H9 (cell line): Measurements from ENCODE around the gene ELANE. TPM values are rescaled to one million over a fixed set of nuclear protein-coding genes. Genes with fewer than 3 reads are reported as not detected.

Experiments
- DNase-seq: peaks from one replicate; pipeline ENCODE4 v3.0.0-alpha.2; 2017
- H2AFZ ChIP-seq: one replicate; pipeline ENCODE4 v1.6.1; 2013; ENCODE audit warnings: mild to moderate bottlenecking, low read length, control low read depth, moderate library complexity
- H2AK5ac ChIP-seq: 2 replicates; pipeline ENCODE4 v1.6.1; 2013; ENCODE audit warnings: low read length, control low read depth, mixed read lengths; ENCODE audit not compliant: insufficient read length
- H2BK120ac ChIP-seq: one replicate; pipeline ENCODE4 v1.6.1; 2013; ENCODE audit warnings: low read depth, mild to moderate bottlenecking, low read length, control low read depth, inconsistent platforms; ENCODE audit not compliant: poor library complexity, severe bottlenecking
- H2BK12ac ChIP-seq: 2 replicates; pipeline ENCODE4 v1.6.1; 2013; ENCODE audit warnings: low read length, control low read depth, mixed read lengths, low read depth; ENCODE audit not compliant: insufficient read length
- H2BK15ac ChIP-seq: 2 replicates; pipeline ENCODE4 v1.6.1; 2013; ENCODE audit warnings: low read depth, low read length, control low read depth
- H2BK20ac ChIP-seq: one replicate; pipeline ENCODE4 v1.6.1; 2013; ENCODE audit warnings: low read depth, mild to moderate bottlenecking, low read length, control low read depth, inconsistent platforms; ENCODE audit not compliant: poor library complexity, severe bottlenecking
- H2BK5ac ChIP-seq: 2 replicates; pipeline ENCODE4 v1.6.1; 2013; ENCODE audit warnings: low read length, control low read depth, mixed read lengths; ENCODE audit not compliant: insufficient read length
- H3K14ac ChIP-seq: 2 replicates; pipeline ENCODE4 v1.6.1; 2013; ENCODE audit warnings: low read length, control low read depth; ENCODE audit not compliant: insufficient read depth
- H3K18ac ChIP-seq: 2 replicates; pipeline ENCODE4 v1.6.1; 2013; ENCODE audit warnings: low read depth, mild to moderate bottlenecking, mixed read lengths, low read length, control low read depth; ENCODE audit not compliant: insufficient read length
- H3K23ac ChIP-seq: 2 replicates; pipeline ENCODE4 v1.6.1; 2013; ENCODE audit warnings: low read length, control low read depth, mixed read lengths, low read depth; ENCODE audit not compliant: insufficient read length
- H3K23me2 ChIP-seq: 2 replicates; pipeline ENCODE4 v1.6.1; 2013; ENCODE audit warnings: low read depth, mild to moderate bottlenecking, mixed read lengths, low read length, control low read depth; ENCODE audit not compliant: insufficient read length, poor library complexity, severe bottlenecking
- H3K27ac ChIP-seq: 2 replicates; pipeline ENCODE4 v1.5.1; 2013; ENCODE audit warnings: low read length, control low read depth, mixed read lengths, low read depth; ENCODE audit not compliant: insufficient read length
- H3K27me3 ChIP-seq: 2 replicates; pipeline ENCODE4 v1.6.1; 2013; ENCODE audit warnings: low read length, control low read depth, inconsistent platforms; ENCODE audit not compliant: insufficient read depth
- H3K4ac ChIP-seq: 2 replicates; pipeline ENCODE4 v1.6.1; 2013; ENCODE audit warnings: low read depth, mild to moderate bottlenecking, control low read depth, inconsistent platforms, low read length, moderate library complexity
- H3K4me1 ChIP-seq: 2 replicates; pipeline ENCODE4 v1.6.1; 2013; ENCODE audit warnings: low read length, control low read depth, inconsistent platforms; ENCODE audit not compliant: insufficient read depth
- H3K4me2 ChIP-seq: 2 replicates; pipeline ENCODE4 v1.6.1; 2013; ENCODE audit warnings: low read length, control low read depth, mixed read lengths; ENCODE audit not compliant: insufficient read length, insufficient read depth
- H3K56ac ChIP-seq: 2 replicates; pipeline ENCODE4 v1.6.1; 2013; ENCODE audit warnings: low read depth, mild to moderate bottlenecking, mixed read lengths, low read length, control low read depth; ENCODE audit not compliant: insufficient read length
- H3K79me1 ChIP-seq: 2 replicates; pipeline ENCODE4 v1.6.1; 2013; ENCODE audit warnings: low read depth, mild to moderate bottlenecking, moderate library complexity, low read length, control low read depth, inconsistent platforms; ENCODE audit not compliant: insufficient read depth, poor library complexity, severe bottlenecking
- H3K79me2 ChIP-seq: 2 replicates; pipeline ENCODE4 v1.6.1; 2013; ENCODE audit warnings: low read length, control low read depth, inconsistent platforms; ENCODE audit not compliant: insufficient read depth
- H3K9ac ChIP-seq: 2 replicates; pipeline ENCODE4 v1.6.1; 2013; ENCODE audit warnings: low read length, control low read depth, mixed read lengths; ENCODE audit not compliant: insufficient read length; ENCODE audit errors: extremely low read depth
- H3K9me3 ChIP-seq: one replicate; pipeline ENCODE4 v1.6.1; 2013; ENCODE audit warnings: low read depth, low read length, inconsistent platforms; ENCODE audit not compliant: control insufficient read depth
- H3T11ph ChIP-seq: one replicate; pipeline ENCODE4 v1.6.1; 2013; ENCODE audit warnings: mild to moderate bottlenecking, low read length, control low read depth, inconsistent platforms
- H4K20me1 ChIP-seq: one replicate; pipeline ENCODE4 v1.6.1; 2013; ENCODE audit not compliant: control insufficient read depth, insufficient read length, insufficient read depth
- H4K5ac ChIP-seq: 2 replicates; pipeline ENCODE4 v1.6.1; 2013; ENCODE audit warnings: low read depth, mild to moderate bottlenecking, mixed read lengths, low read length, control low read depth; ENCODE audit not compliant: insufficient read length
- H4K8ac ChIP-seq: replicated peaks from 2 replicates; pipeline ENCODE4 v1.6.1; 2013; ENCODE audit warnings: low read length, control low read depth, mixed read lengths, low read depth; ENCODE audit not compliant: insufficient read length
- H4K91ac ChIP-seq: 2 replicates; pipeline ENCODE4 v1.6.1; 2013; ENCODE audit warnings: low read depth, mild to moderate bottlenecking, moderate library complexity, mixed read lengths, low read length, control low read depth; ENCODE audit not compliant: insufficient read length
- H3K27ac Mint-ChIP-seq, 3 experiments: 2 replicates in 2 of 3; 3 replicates in 1 of 3; pipeline ENCODE4 v1.8.0; 2020 to 2021; ENCODE audit warnings: mixed read lengths in 3 of 3, mild to moderate bottlenecking in 1 of 3, moderate library complexity in 1 of 3
- H3K27me3 Mint-ChIP-seq: 2 replicates; pipeline ENCODE4 v1.8.0; 2021; ENCODE audit warnings: low read depth, mild to moderate bottlenecking, moderate library complexity, mixed read lengths
- H3K36me3 Mint-ChIP-seq, 3 experiments: 2 replicates in 2 of 3; 3 replicates in 1 of 3; pipeline ENCODE4 v1.8.0; 2020 to 2021; ENCODE audit warnings: low read depth in 3 of 3, mixed read lengths in 3 of 3; ENCODE audit not compliant: insufficient read depth in 1 of 3
- H3K4me1 Mint-ChIP-seq, 2 experiments: 2 replicates each; pipeline ENCODE4 v1.8.0; 2020; ENCODE audit warnings: mixed read lengths in 2 of 2
- H3K4me3 Mint-ChIP-seq, 2 experiments: 2 replicates in 1 of 2; 3 replicates in 1 of 2; pipeline ENCODE4 v1.8.0; 2020 to 2021; ENCODE audit warnings: mild to moderate bottlenecking in 2 of 2, mixed read lengths in 2 of 2, moderate library complexity in 1 of 2
- H3K9me3 Mint-ChIP-seq, 2 experiments: 2 replicates in 1 of 2; 3 replicates in 1 of 2; pipeline ENCODE4 v1.8.0; 2020; ENCODE audit warnings: mild to moderate bottlenecking in 2 of 2, mixed read lengths in 2 of 2, moderate library complexity in 1 of 2
- WGBS: extraction: QIAGEN DNeasy Blood & Tissue Kit; methylation state at CpG from one replicate; pipeline ENCODE4 v1.1.7; 2013; ENCODE audit warnings: missing lambda C conversion rate, low lambda C conversion rate, mixed read lengths; ENCODE audit not compliant: insufficient read length; ENCODE audit errors: extremely low coverage; 5-methylcytosine and 5-hydroxymethylcytosine counted together
- total RNA-seq: library from RNA; stranded (reverse); gene quantifications from 2 replicates; pipeline ENCODE4 v1.2.1, GENCODE V29; 2021
- TF ChIP-seq, protein P1 (sequence below): fragments of 200-600 bp; sonication (generic); conservative IDR thresholded peaks from 3 replicates; pipeline ENCODE4 v1.8.0; 2021; ENCODE audit warnings: antibody characterized with exemption, mild to moderate bottlenecking

Gene ELANE
- total RNA-seq, 1 experiment from 2014 or later = not detected

DNA sequence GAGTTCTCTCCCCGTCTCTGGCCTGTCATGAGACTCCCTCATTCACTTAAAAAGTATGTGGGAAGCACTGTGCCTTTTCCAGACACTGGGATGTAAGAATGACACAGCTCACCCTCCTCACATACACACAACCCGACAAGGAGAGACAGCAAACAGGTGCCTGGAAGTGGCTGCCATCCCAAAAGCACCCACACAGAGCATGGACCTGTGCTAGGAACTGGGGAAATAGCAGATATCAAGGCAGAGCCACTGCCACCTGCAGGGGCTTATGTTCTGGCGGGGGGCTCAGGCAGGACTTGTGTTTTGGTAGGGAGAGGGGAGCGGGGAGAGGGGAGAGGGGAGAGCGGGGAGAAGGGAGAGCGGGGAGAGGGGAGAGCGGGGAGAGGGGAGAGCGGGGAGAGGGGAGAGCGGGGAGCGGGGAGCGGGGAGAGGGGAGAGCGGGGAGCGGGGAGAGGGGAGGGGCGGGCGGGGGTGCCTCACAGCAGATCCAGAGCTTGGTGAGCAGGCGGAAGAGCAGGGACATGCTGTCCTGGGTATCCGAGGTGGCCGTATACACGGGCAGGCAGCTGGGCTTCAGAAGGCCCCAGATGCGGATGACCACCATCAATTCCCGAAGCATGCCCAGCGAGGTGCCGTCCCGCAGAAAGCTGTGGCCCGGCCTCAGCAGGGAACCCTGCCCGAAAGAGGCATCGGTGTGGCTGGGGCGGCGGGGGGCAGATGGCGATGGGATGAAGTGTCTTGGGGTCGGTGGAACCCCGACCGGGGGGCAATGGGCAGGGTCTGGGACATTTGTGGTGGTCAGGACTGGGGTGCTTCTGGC is 19.6 kb downstream of the ELANE start:
- Mint-ChIP-seq H3K9me3 (peaks cover 6 to 7% of the 10 kb centered on the region in 2 experiments), H3K36me3 (peaks cover 27 to 58% (median 40%) of the 10 kb centered on the region in 3 experiments), H3K27ac (peak overlapping the region; percentile 25 to 81 (median 32); a peak in 3 of 7 replicates), H3K4me1 (peaks cover 6 to 20% of the 10 kb centered on the region in 2 experiments), H3K4me3 (peak overlapping the region in 1 of 2 experiments; percentile 61; a peak in 2 of 5 replicates), H3K27me3 (no peaks in the 10 kb centered on the region; the same call in 1 of the 2 replicates)
- Histone ChIP-seq H3K27me3 (no peaks in the 10 kb centered on the region), H3K14ac (no peak overlapping the region), H3T11ph (no peak overlapping the region), H3K4ac (no peak overlapping the region), H2BK20ac (no peak overlapping the region), H3K18ac (no peak overlapping the region), H4K5ac (no peak overlapping the region), H3K9me3 (no peaks in the 10 kb centered on the region), H3K56ac (no peak overlapping the region), H3K23ac (no peak overlapping the region), H3K9ac (no peak overlapping the region), H2BK5ac (no peak overlapping the region), H2AK5ac (no peak overlapping the region), H2BK120ac (no peak overlapping the region), H3K79me2 (no peaks in the 10 kb centered on the region), H2BK15ac (no peak overlapping the region), H4K8ac (no peak overlapping the region), H2BK12ac (no peak overlapping the region), H3K79me1 (no peaks in the 10 kb centered on the region), H2AFZ (no peak overlapping the region), H3K27ac (no peak overlapping the region), H3K4me2 (peak overlapping the region; percentile 6), H3K4me1 (no peaks in the 10 kb centered on the region), H3K23me2 (no peaks in the 10 kb centered on the region), H4K20me1 (no peaks in the 10 kb centered on the region), H4K91ac (no peak overlapping the region)
- TF ChIP-seq, protein P1, sequence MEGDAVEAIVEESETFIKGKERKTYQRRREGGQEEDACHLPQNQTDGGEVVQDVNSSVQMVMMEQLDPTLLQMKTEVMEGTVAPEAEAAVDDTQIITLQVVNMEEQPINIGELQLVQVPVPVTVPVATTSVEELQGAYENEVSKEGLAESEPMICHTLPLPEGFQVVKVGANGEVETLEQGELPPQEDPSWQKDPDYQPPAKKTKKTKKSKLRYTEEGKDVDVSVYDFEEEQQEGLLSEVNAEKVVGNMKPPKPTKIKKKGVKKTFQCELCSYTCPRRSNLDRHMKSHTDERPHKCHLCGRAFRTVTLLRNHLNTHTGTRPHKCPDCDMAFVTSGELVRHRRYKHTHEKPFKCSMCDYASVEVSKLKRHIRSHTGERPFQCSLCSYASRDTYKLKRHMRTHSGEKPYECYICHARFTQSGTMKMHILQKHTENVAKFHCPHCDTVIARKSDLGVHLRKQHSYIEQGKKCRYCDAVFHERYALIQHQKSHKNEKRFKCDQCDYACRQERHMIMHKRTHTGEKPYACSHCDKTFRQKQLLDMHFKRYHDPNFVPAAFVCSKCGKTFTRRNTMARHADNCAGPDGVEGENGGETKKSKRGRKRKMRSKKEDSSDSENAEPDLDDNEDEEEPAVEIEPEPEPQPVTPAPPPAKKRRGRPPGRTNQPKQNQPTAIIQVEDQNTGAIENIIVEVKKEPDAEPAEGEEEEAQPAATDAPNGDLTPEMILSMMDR = no peak
- no CpG with 5 or more reads among the region's 33 CpGs for WGBS
- DNase-seq = peak; percentile 77
